ENCODE results near the gene LLGL1.

- TF ChIP-seq FOXK2 (IDR thresholded peaks at IDR 0.05) (no peak), SP1 (IDR thresholded peaks at IDR 0.05) (no peak), LEF1 (IDR thresholded peaks at IDR 0.05; ENCODE audit: borderline replicate concordance) (no peak)
Observed at GRCh38 chr17:18184143-18185031, 41.0 kb upstream of the LLGL1 start.
